AG20443 (cell line): ENCODE results near the gene AMOTL2.

Experiments used
- DNase-seq: peaks from one replicate; pipeline ENCODE4 v3.0.0; 2012; ENCODE audit warnings: low spot score, mixed read lengths

AMOTL2 gene

GRCh38 chr3:134374105-134374790 lies at the start of gene AMOTL2:
Gene AMOTL2 (minus strand): TSS chr3:134374447. CDS start chr3:134371433, 3,014 bp downstream.
- peak; percentile 98 for DNase-seq

GRCh38 chr3:134423153-134423552 lies 48.9 kb upstream of the AMOTL2 start:
- DNase-seq: peak; percentile 61

- no peak for DNase-seq
These were observed 45.7 kb upstream of the AMOTL2 start for GRCh38 chr3:134419960-134420321.

- DNase-seq: no peak
These were observed 45.1 kb upstream of the AMOTL2 start for GRCh38 chr3:134419214-134419959.

- no peak for DNase-seq
These were observed 34.8 kb upstream of the AMOTL2 start for GRCh38 chr3:134409041-134409440.

- peak; percentile 51 for DNase-seq
These were observed 33.0 kb upstream of the AMOTL2 start for GRCh38 chr3:134407239-134407625.

GRCh38 chr3:134406331-134407238 lies 32.3 kb upstream of the AMOTL2 start:
- peak; percentile 34 for DNase-seq

- DNase-seq: no peak
These were observed 30.2 kb upstream of the AMOTL2 start for GRCh38 chr3:134404366-134404885.

- DNase-seq: no peak
These were observed 23.5 kb upstream of the AMOTL2 start for GRCh38 chr3:134397755-134398154.

GRCh38 chr3:134395103-134395502 lies 20.9 kb upstream of the AMOTL2 start:
- DNase-seq: peak; percentile 32

GRCh38 chr3:134394380-134394779 lies 20.1 kb upstream of the AMOTL2 start:
- DNase-seq: no peak

- DNase-seq: no peak
These were observed 18.8 kb upstream of the AMOTL2 start for GRCh38 chr3:134393074-134393473.

GRCh38 chr3:134392336-134392983 lies 18.2 kb upstream of the AMOTL2 start:
- DNase-seq: no peak

- DNase-seq: no peak
These were observed 15.6 kb upstream of the AMOTL2 start for GRCh38 chr3:134389865-134390264.

- DNase-seq: no peak
These were observed 14.7 kb upstream of the AMOTL2 start for GRCh38 chr3:134388788-134389485.

GRCh38 chr3:134388292-134388691 lies 14.0 kb upstream of the AMOTL2 start:
- DNase-seq: no peak

GRCh38 chr3:134387293-134387692 lies 13.0 kb upstream of the AMOTL2 start:
- no peak for DNase-seq

- DNase-seq: no peak
These were observed 10.7 kb upstream of the AMOTL2 start for GRCh38 chr3:134384963-134385362.

GRCh38 chr3:134381831-134382442 lies 7.7 kb upstream of the AMOTL2 start:
- no peak for DNase-seq

- peak; percentile 18 for DNase-seq
These were observed 6.8 kb upstream of the AMOTL2 start for GRCh38 chr3:134381076-134381475.

- no peak for DNase-seq
These were observed 6.0 kb upstream of the AMOTL2 start for GRCh38 chr3:134380249-134380648.
